ENCODE data around the gene EML1. TPM values are rescaled to one million over a fixed set of nuclear protein-coding genes. Genes with fewer than 3 reads are reported as not detected.
"Not testable (repeated sequence)": the region's sequence is repeated elsewhere in the genome, so short reads cannot be mapped to it uniquely, and the experiment has no call there.

The EML1 gene
- polyA plus RNA-seq, 2 donors, result 3.1 to 4.4 TPM

DNA sequence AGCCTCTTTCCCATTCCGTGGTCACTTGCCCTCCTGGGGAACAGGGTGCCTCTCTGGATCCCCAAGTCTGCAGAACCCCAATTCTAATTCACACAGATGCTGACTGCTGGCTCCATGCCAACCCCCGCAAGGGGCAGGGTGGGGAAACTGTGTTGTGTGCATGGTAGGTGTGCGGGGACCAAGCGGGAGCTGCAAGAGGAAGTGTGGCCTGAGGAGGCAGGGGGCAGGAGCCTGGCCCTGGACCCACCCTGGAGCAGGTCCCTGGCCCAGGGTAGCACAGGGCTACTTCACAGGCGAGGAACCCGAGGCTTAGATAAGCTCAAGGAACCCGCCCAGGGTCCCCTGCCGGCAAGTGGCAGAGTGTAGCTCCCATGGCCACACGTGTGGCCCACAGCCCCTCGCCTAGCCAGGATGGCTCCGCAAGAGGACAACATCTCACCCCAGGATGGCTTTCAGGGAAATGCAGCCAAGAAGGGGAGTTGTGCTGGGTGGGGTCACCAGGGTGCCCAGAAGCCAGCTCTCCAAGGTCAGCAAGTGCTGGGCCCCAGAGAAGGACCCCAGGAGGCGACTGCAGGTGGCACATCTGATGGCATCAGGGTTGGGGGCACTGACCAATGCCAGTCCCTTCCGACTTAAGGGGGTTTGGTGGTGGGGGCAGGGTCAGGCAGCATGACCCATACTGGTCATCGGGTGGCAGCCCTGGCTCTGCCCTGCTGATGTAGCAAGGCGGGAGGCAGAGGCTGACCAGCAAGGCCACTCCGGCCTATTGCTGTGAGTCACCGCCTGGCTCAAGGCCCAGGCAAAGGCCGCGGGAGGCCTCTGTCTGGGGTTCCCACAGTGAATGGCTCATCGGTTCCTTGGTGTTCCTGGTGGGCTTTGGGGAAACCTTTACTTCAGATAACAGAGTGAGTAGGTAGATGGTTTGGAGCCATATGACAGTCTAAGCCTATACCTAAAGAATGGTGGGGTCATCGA is 37.3 kb upstream of the EML1 start:
- H3K9me3 ChIP-seq (ENCODE audit: control insufficient read depth in 2 of 2, insufficient read depth in 1 of 2, low read depth in 1 of 2, low read length in 1 of 2), result no peaks in the 10 kb centered on the region
- peaks cover 16 to 38% of the 10 kb centered on the region in 2 donors for H3K4me1 ChIP-seq (ENCODE audit: control insufficient read depth in 2 of 2, insufficient read depth in 2 of 2, low read length in 1 of 2)
- H3K27ac ChIP-seq (ENCODE audit: low read depth in 2 of 2, low read length in 1 of 2), result peak overlapping the region; percentile 53 to 66
- H3K27me3 ChIP-seq (ENCODE audit: control insufficient read depth in 1 of 2, insufficient read depth in 2 of 2, low read length in 2 of 2), result no peaks in the 10 kb centered on the region
- no peaks in the 10 kb centered on the region for H3K36me3 ChIP-seq (ENCODE audit: control insufficient read depth in 2 of 2, insufficient read depth in 2 of 2, low read length in 1 of 2)
- no peak overlapping the region for H3K4me3 ChIP-seq (ENCODE audit: low read depth in 1 of 2, low read length in 2 of 2)
- WGBS, 2 donors, result 50 to 58% methylated on average over 21 of the region's 21 CpGs

DNA sequence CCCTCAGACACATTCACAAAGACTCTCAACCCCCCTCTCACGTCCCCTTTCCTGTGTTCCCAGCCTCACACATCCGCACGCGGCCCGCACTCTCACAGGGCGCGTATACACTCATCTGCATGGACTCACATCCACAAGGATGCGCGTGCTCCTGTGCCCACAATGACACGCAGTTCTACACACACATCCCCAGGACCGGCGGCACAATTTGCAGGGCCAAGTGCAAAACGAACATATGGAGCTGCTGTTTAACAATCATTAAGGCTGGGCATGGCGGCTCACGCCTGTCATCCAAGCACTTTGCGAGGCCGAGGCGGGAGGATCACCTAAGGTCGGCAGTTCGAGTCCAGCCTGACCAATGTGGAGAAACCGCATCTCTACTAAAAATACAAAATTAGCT is 36.4 kb upstream of the EML1 start:
- Histone ChIP-seq H3K9me3 (ENCODE audit: control insufficient read depth in 2 of 2, insufficient read depth in 1 of 2, low read depth in 1 of 2, low read length in 1 of 2) (no peaks in the 10 kb centered on the region), H3K36me3 (ENCODE audit: control insufficient read depth in 2 of 2, insufficient read depth in 2 of 2, low read length in 1 of 2) (no peaks in the 10 kb centered on the region), H3K27ac (ENCODE audit: low read depth in 2 of 2, low read length in 1 of 2) (peak overlapping the region in 1 of 2 donors; percentile 39), H3K4me1 (ENCODE audit: control insufficient read depth in 2 of 2, insufficient read depth in 2 of 2, low read length in 1 of 2) (peaks cover 16 to 38% of the 10 kb centered on the region in 2 donors), H3K27me3 (ENCODE audit: control insufficient read depth in 1 of 2, insufficient read depth in 2 of 2, low read length in 2 of 2) (no peaks in the 10 kb centered on the region), H3K4me3 (ENCODE audit: low read depth in 1 of 2, low read length in 2 of 2) (no peak overlapping the region)
- WGBS, 2 donors, result 92% methylated on average over 21 of the region's 21 CpGs

DNA sequence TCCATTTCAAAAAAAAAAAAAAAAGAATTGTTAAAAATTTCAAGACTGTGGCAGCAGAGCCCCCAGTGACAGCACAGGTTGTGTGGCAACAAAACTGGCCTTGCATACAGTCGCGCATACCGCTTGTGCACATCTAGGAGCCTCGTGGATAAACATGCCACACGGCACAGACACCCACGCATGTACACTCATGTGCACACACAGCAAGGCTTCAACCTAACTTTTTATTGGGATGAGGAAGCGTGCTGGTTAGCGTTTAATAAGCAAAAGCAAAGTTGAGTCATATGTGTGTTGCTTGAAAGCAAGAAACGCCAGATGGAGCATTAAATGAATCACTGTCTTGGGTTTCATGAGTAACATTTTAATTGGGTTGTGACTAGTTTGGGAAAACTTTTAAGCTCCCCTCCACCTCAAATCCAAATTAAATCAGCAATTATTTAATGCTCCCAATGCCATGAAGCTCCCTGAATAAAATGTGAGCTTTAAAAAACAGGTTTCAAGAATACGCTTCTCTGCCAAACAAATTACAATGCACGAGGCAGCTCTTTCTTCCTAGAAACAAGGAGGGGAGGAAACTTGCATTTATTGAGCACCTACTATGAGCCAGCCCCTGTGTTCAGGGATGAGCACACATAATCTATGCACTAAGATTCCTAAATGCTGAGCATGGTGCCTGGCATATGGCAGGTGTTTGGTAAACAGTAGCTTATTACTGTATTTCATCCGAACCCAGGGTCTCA is 35.7 kb upstream of the EML1 start:
- Histone ChIP-seq H3K27ac (ENCODE audit: low read depth in 2 of 2, low read length in 1 of 2) (peak overlapping the region; percentile 58 to 76), H3K4me3 (ENCODE audit: low read depth in 1 of 2, low read length in 2 of 2) (no peak overlapping the region), H3K4me1 (ENCODE audit: control insufficient read depth in 2 of 2, insufficient read depth in 2 of 2, low read length in 1 of 2) (peaks cover 14 to 36% of the 10 kb centered on the region in 2 donors), H3K27me3 (ENCODE audit: control insufficient read depth in 1 of 2, insufficient read depth in 2 of 2, low read length in 2 of 2) (no peaks in the 10 kb centered on the region), H3K9me3 (ENCODE audit: control insufficient read depth in 2 of 2, insufficient read depth in 1 of 2, low read depth in 1 of 2, low read length in 1 of 2) (no peaks in the 10 kb centered on the region), H3K36me3 (ENCODE audit: control insufficient read depth in 2 of 2, insufficient read depth in 2 of 2, low read length in 1 of 2) (no peaks in the 10 kb centered on the region)
- 58 to 66% methylated on average over 12 of the region's 12 CpGs for WGBS, 2 donors

DNA sequence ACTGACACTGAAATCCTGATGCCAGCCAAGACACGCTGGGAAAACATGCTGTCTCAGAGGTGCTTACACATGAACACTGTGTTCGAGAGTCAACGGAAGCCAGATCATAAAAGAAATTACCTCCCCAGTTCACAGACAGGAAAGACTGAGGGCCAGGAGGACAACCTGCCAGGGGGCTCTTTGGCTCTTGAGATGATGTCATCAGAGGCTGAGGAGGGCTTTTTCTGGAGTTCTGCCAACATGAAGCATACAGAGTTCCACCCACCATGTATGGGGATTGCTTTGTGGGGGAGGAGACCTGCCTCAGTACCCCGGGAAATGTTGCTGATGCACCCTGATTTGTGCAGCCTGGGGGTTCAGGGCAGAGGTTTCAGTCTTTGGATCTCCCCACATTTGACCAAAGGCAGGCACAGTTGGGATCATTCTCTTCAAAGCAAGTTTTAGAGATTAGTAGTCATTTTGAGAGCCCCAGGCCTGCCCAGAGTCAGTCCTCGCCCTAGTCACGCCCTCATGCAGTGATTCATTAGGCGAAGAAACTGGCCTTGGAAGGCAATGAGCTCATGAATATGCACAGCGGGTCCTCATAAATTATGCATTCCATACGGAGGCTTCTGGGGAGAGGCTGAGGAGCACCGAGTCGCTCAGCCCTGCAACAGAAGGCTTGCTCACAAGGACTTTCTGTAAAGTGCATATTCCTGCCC is 34.9 kb upstream of the EML1 start:
- Histone ChIP-seq H3K27me3 (ENCODE audit: control insufficient read depth in 1 of 2, insufficient read depth in 2 of 2, low read length in 2 of 2) (no peaks in the 10 kb centered on the region), H3K36me3 (ENCODE audit: control insufficient read depth in 2 of 2, insufficient read depth in 2 of 2, low read length in 1 of 2) (no peaks in the 10 kb centered on the region), H3K4me3 (ENCODE audit: low read depth in 1 of 2, low read length in 2 of 2) (no peak overlapping the region), H3K9me3 (ENCODE audit: control insufficient read depth in 2 of 2, insufficient read depth in 1 of 2, low read depth in 1 of 2, low read length in 1 of 2) (no peaks in the 10 kb centered on the region), H3K4me1 (ENCODE audit: control insufficient read depth in 2 of 2, insufficient read depth in 2 of 2, low read length in 1 of 2) (peaks cover 14 to 32% of the 10 kb centered on the region in 2 donors), H3K27ac (ENCODE audit: low read depth in 2 of 2, low read length in 1 of 2) (peak overlapping the region; percentile 53 to 76)
- WGBS, 2 donors, result 50% methylated on average over 11 of the region's 11 CpGs

GRCh38 chr14:99758872-99759545 is 34.2 kb upstream of the EML1 start:
- Histone ChIP-seq H3K36me3 (ENCODE audit: control insufficient read depth in 2 of 2, insufficient read depth in 2 of 2, low read length in 1 of 2) (no peaks in the 10 kb centered on the region), H3K9me3 (ENCODE audit: control insufficient read depth in 2 of 2, insufficient read depth in 1 of 2, low read depth in 1 of 2, low read length in 1 of 2) (no peaks in the 10 kb centered on the region), H3K4me1 (ENCODE audit: control insufficient read depth in 2 of 2, insufficient read depth in 2 of 2, low read length in 1 of 2) (peaks cover 14 to 28% of the 10 kb centered on the region in 2 donors), H3K27me3 (ENCODE audit: control insufficient read depth in 1 of 2, insufficient read depth in 2 of 2, low read length in 2 of 2) (no peaks in the 10 kb centered on the region), H3K4me3 (ENCODE audit: low read depth in 1 of 2, low read length in 2 of 2) (no peak overlapping the region), H3K27ac (ENCODE audit: low read depth in 2 of 2, low read length in 1 of 2) (peak overlapping the region in 1 of 2 donors; percentile 34)
- 75 to 80% methylated on average over 7 of the region's 7 CpGs for WGBS, 2 donors

DNA sequence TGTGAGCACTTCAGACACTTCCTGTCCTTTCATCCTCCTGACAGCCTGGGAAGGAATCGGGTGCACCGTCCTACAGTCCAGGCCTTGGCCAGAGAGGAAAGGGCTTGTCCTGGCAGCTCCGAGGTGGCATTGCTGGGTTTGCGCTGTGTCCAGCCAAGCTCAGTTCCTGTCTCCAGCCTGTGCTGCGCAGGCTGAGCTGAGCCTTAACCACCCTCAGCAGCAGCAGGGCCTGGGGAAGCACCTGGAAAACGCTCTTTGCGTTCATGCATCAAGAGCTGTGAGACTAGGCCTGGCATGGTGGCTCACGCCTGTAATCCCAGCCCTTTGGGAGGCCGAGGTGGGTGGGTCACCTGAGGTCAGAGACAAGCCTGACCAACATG is 33.7 kb upstream of the EML1 start:
- WGBS, 2 donors, result 73% methylated on average over 9 of the region's 9 CpGs
- no peak overlapping the region for H3K4me3 ChIP-seq (ENCODE audit: low read depth in 1 of 2, low read length in 2 of 2)
- peaks cover 10 to 27% of the 10 kb centered on the region in 2 donors for H3K4me1 ChIP-seq (ENCODE audit: control insufficient read depth in 2 of 2, insufficient read depth in 2 of 2, low read length in 1 of 2)
- no peaks in the 10 kb centered on the region for H3K36me3 ChIP-seq (ENCODE audit: control insufficient read depth in 2 of 2, insufficient read depth in 2 of 2, low read length in 1 of 2)
- H3K9me3 ChIP-seq (ENCODE audit: control insufficient read depth in 2 of 2, insufficient read depth in 1 of 2, low read depth in 1 of 2, low read length in 1 of 2), result no peaks in the 10 kb centered on the region
- H3K27me3 ChIP-seq (ENCODE audit: control insufficient read depth in 1 of 2, insufficient read depth in 2 of 2, low read length in 2 of 2), result no peaks in the 10 kb centered on the region
- peak overlapping the region; percentile 17 to 34 for H3K27ac ChIP-seq (ENCODE audit: low read depth in 2 of 2, low read length in 1 of 2)

DNA sequence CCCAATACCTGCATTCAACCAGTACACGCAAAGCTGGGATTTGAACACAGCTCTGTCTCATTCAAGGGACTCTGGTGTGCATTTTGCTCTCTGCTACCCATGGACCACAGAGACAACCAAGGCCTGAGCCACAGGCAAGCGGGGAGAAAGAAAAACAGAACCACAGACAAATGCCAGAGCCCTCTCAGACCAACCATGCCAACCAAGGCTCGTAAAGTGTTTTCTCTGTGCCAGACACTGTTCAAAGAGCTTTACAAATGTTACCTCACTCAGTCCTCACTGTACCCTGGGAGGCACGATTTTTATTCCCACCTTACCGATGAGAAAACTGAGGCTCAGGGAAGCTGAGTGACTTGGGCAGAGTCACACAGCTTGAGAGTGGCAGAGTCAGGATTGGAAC is 32.4 kb upstream of the EML1 start:
- Histone ChIP-seq H3K27me3 (ENCODE audit: control insufficient read depth in 1 of 2, insufficient read depth in 2 of 2, low read length in 2 of 2) (no peaks in the 10 kb centered on the region), H3K4me1 (ENCODE audit: control insufficient read depth in 2 of 2, insufficient read depth in 2 of 2, low read length in 1 of 2) (peaks cover 5 to 21% of the 10 kb centered on the region in 2 donors), H3K4me3 (ENCODE audit: low read depth in 1 of 2, low read length in 2 of 2) (no peak overlapping the region), H3K9me3 (ENCODE audit: control insufficient read depth in 2 of 2, insufficient read depth in 1 of 2, low read depth in 1 of 2, low read length in 1 of 2) (no peaks in the 10 kb centered on the region), H3K36me3 (ENCODE audit: control insufficient read depth in 2 of 2, insufficient read depth in 2 of 2, low read length in 1 of 2) (no peaks in the 10 kb centered on the region), H3K27ac (ENCODE audit: low read depth in 2 of 2, low read length in 1 of 2) (peak overlapping the region in 1 of 2 donors; percentile 36)
- WGBS, 2 donors, result 83 to 84% methylated on average over 5 of the region's 5 CpGs

DNA sequence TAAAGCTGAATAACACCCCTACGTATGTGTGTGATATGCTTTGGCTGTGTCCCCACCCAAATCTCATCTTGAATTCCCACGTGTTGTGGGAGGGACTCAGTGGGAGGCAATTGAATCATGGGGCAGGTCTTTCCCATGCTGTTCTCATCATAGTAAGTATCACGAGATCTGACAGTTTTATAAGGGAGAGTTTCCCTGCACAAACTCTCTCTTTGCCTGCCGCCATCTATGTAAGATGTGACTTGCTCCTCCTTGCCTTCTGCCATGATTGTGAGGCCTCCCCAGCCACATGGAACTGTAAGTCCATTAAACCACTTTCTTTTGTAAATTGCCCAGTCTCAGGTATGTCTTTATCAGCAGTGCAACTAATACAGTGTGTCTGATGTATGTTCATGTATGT is 30.3 kb upstream of the EML1 start:
- H3K36me3 ChIP-seq (ENCODE audit: control insufficient read depth in 2 of 2, insufficient read depth in 2 of 2, low read length in 1 of 2); H3K4me3 ChIP-seq (ENCODE audit: low read depth in 1 of 2, low read length in 2 of 2); H3K27me3 ChIP-seq (ENCODE audit: control insufficient read depth in 1 of 2, insufficient read depth in 2 of 2, low read length in 2 of 2); H3K9me3 ChIP-seq (ENCODE audit: control insufficient read depth in 2 of 2, insufficient read depth in 1 of 2, low read depth in 1 of 2, low read length in 1 of 2); H3K27ac ChIP-seq (ENCODE audit: low read depth in 2 of 2, low read length in 1 of 2): not testable (repeated sequence)
- H3K4me1 ChIP-seq (ENCODE audit: control insufficient read depth in 2 of 2, insufficient read depth in 2 of 2, low read length in 1 of 2), result peaks cover 3 to 11% of the 10 kb centered on the region in 2 donors
- WGBS, 2 donors, result 85 to 87% methylated on average over 4 of the region's 4 CpGs
